ENCODE measurements around the gene HARS2.
"Not testable (repeated sequence)": the region's sequence is repeated elsewhere in the genome, so short reads cannot be mapped to it uniquely, and the experiment has no call there.

HARS2 gene

GRCh38 chr5:140690941-140691924 lies at the start of gene HARS2, which contains the start of gene HARS1:
HARS2 (plus strand) TSS chr5:140691455; CDS start chr5:140691649, 194 bp downstream.
HARS1 (minus strand) TSS chr5:140691370; CDS start chr5:140691304, 66 bp downstream.
- DNase-seq = peak; percentile 95

- DNase-seq = no peak
These were observed 49.5 kb upstream of the HARS2 start for GRCh38 chr5:140641716-140642115.

- DNase-seq = no peak
These were observed 48.5 kb upstream of the HARS2 start for GRCh38 chr5:140642718-140643117.

GRCh38 chr5:140647042-140647419 lies 44.2 kb upstream of the HARS2 start:
- no peak for DNase-seq

- DNase-seq = no peak
These were observed 32.4 kb upstream of the HARS2 start for GRCh38 chr5:140658870-140659269.

- DNase-seq = not testable (repeated sequence)
These were observed 30.9 kb upstream of the HARS2 start for GRCh38 chr5:140660371-140660770.

GRCh38 chr5:140664030-140664358 lies 27.3 kb upstream of the HARS2 start:
- DNase-seq = no peak

- peak; percentile 97 for DNase-seq
These were observed 26.7 kb upstream of the HARS2 start, which contains the start of gene WDR55 for GRCh38 chr5:140664359-140665119. WDR55 (plus strand) TSS chr5:140664904; CDS start chr5:140664913, 9 bp downstream.

GRCh38 chr5:140671035-140671434 lies 20.2 kb upstream of the HARS2 start:
- DNase-seq = not testable (repeated sequence)

GRCh38 chr5:140671472-140672125 lies 19.7 kb upstream of the HARS2 start:
- DNase-seq = no peak

- DNase-seq = no peak
These were observed 18.6 kb upstream of the HARS2 start for GRCh38 chr5:140672455-140673186.

- DNase-seq = no peak
These were observed 17.9 kb upstream of the HARS2 start, which contains the start of gene DND1 for GRCh38 chr5:140673187-140673976. DND1 (minus strand) TSS chr5:140673576; CDS start chr5:140673542, 34 bp downstream.

- DNase-seq = no peak
These were observed 17.0 kb upstream of the HARS2 start for GRCh38 chr5:140674211-140674610.

GRCh38 chr5:140674629-140675028 lies 16.6 kb upstream of the HARS2 start:
- no peak for DNase-seq

- DNase-seq = no peak
These were observed 13.3 kb upstream of the HARS2 start for GRCh38 chr5:140677947-140678346.

- DNase-seq = no peak
These were observed 12.3 kb upstream of the HARS2 start for GRCh38 chr5:140678993-140679392.

- DNase-seq = no peak
These were observed 801 bp upstream of the HARS2 start for GRCh38 chr5:140690376-140690932.

- DNase-seq = no peak
These were observed 3.0 kb downstream of the HARS2 start for GRCh38 chr5:140694276-140694675.

GRCh38 chr5:140696891-140697492 lies 5.7 kb downstream of the HARS2 start:
- no peak for DNase-seq
